Progenitor cell of endocrine pancreas (in vitro differentiated cells): ENCODE results near the gene DNAJC30. TPM values are rescaled to one million over a fixed set of nuclear protein-coding genes. Genes with fewer than 3 reads are reported as not detected.

Experiments used
- DNase-seq: peaks from one replicate; pipeline ENCODE4 v3.0.0; 2021; ENCODE audit warnings: low spot score; ENCODE audit not compliant: unreplicated experiment
- H3K27ac Mint-ChIP-seq: 2 replicates; pipeline ENCODE4 v1.8.0; 2021; ENCODE audit warnings: mild to moderate bottlenecking, moderate library complexity, mixed read lengths
- H3K27me3 Mint-ChIP-seq: 2 replicates; pipeline ENCODE4 v1.8.0; 2021; ENCODE audit warnings: mixed read lengths
- H3K36me3 Mint-ChIP-seq: 2 replicates; pipeline ENCODE4 v1.8.0; 2022; ENCODE audit warnings: mixed read lengths; ENCODE audit not compliant: insufficient read depth
- H3K4me1 Mint-ChIP-seq: 2 replicates; pipeline ENCODE4 v1.8.0; 2021; ENCODE audit warnings: low read depth, mixed read lengths
- H3K4me3 Mint-ChIP-seq: 2 replicates; pipeline ENCODE4 v1.8.0; 2021; ENCODE audit warnings: low read depth, mild to moderate bottlenecking, moderate library complexity, mixed read lengths
- H3K9me3 Mint-ChIP-seq: 2 replicates; pipeline ENCODE4 v1.8.0; 2021; ENCODE audit warnings: low read depth, mixed read lengths
- microRNA-seq: library from miRNA; unstranded; fragments of <30 nt; microRNA quantifications from one replicate; pipeline ENCODE4 v1.1.0, GENCODE V29; 2020; ENCODE audit warnings: borderline number of aligned reads; ENCODE audit not compliant: unreplicated experiment
- total RNA-seq: library from RNA; stranded (reverse); gene quantifications from 2 replicates; pipeline ENCODE4 v1.2.1, GENCODE V29; 2021
- TF ChIP-seq, protein P1 (sequence below): fragments of 200-600 bp; sonication (generic); IDR thresholded peaks from one replicate; pipeline ENCODE4 v1.5.0; 2021; ENCODE audit warnings: antibody characterized with exemption, mild to moderate bottlenecking; ENCODE audit not compliant: unreplicated experiment

The DNAJC30 gene
- total RNA-seq, 1 donor from 2014 or later, result 11.1 TPM

DNA sequence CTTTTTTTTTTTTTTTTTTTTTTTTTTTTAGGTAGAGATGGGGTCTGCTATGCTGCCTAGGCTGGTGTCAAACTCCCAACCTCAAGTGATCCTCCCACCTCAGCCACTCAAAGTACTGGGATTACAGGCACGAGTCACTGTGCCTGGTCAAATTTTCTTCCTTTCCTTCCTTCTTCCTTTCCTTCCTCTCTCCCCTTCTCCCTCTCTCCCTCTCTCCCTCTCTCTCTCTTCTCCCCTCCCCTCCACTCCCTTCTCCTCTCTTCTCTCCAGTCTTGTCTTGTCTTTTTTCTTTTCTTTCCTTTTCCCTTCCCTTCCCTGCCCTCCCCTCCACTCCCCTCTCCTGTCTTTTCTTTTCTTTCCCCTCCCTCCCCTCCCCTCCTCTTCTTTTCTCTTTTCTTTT lies 51.7 kb downstream of the DNAJC30 start:
- Mint-ChIP-seq H3K9me3 (no peaks in the 10 kb centered on the region), H3K27ac (no peak overlapping the region), H3K27me3 (peaks cover 44% of the 10 kb centered on the region), H3K4me1 (no peaks in the 10 kb centered on the region), H3K4me3 (no peak overlapping the region), H3K36me3 (no peaks in the 10 kb centered on the region)
- no peak for DNase-seq
- TF ChIP-seq, protein P1, sequence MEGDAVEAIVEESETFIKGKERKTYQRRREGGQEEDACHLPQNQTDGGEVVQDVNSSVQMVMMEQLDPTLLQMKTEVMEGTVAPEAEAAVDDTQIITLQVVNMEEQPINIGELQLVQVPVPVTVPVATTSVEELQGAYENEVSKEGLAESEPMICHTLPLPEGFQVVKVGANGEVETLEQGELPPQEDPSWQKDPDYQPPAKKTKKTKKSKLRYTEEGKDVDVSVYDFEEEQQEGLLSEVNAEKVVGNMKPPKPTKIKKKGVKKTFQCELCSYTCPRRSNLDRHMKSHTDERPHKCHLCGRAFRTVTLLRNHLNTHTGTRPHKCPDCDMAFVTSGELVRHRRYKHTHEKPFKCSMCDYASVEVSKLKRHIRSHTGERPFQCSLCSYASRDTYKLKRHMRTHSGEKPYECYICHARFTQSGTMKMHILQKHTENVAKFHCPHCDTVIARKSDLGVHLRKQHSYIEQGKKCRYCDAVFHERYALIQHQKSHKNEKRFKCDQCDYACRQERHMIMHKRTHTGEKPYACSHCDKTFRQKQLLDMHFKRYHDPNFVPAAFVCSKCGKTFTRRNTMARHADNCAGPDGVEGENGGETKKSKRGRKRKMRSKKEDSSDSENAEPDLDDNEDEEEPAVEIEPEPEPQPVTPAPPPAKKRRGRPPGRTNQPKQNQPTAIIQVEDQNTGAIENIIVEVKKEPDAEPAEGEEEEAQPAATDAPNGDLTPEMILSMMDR, result no peak

Small RNA genes lying within 50 kb of the gene (microRNA-seq; reads per million reads assigned to microRNA genes)
- not detected for gene MIR4284

Other genes with a start within 250 kb of the DNAJC30 start
- 1.6 and 1.8 TPM in 2 replicates for gene FZD9, start 249.7 kb downstream of the DNAJC30 start, total RNA-seq
- 90.5 and 92.1 TPM in 2 replicates for gene BAZ1B, start 161.2 kb downstream of the DNAJC30 start, total RNA-seq
- gene BCL7B, start 125.8 kb downstream of the DNAJC30 start, total RNA-seq, result 37.8 and 46.1 TPM in 2 replicates
- gene TBL2, start 104.9 kb downstream of the DNAJC30 start, total RNA-seq, result 42.1 and 44.9 TPM in 2 replicates
- gene MLXIPL, start 58.9 kb downstream of the DNAJC30 start, total RNA-seq, result 47.3 and 48.6 TPM in 2 replicates
- 15.0 and 15.6 TPM in 2 replicates for gene VPS37D, start 15.6 kb downstream of the DNAJC30 start, total RNA-seq
- gene BUD23, start 144 bp upstream of the DNAJC30 start, total RNA-seq, result 57.9 and 58.8 TPM in 2 replicates
- 40.9 and 46.6 TPM in 2 replicates for gene STX1A, start 36.2 kb upstream of the DNAJC30 start, total RNA-seq
- 62.9 and 69.7 TPM in 2 replicates for gene ABHD11, start 55.3 kb upstream of the DNAJC30 start, total RNA-seq
- 49.0 and 49.9 TPM in 2 replicates for gene CLDN3, start 86.8 kb upstream of the DNAJC30 start, total RNA-seq
- gene CLDN4, start 147.5 kb upstream of the DNAJC30 start, total RNA-seq, result 172 and 183 TPM in 2 replicates
- gene METTL27, start 159.1 kb upstream of the DNAJC30 start, total RNA-seq, result 13.3 and 13.5 TPM in 2 replicates
- gene TMEM270, start 177.7 kb upstream of the DNAJC30 start, total RNA-seq, result not detected in 2 replicates